ENCODE data around the gene FBN2.

- TF ChIP-seq CTCF (IDR thresholded peaks at IDR 0.05): no peak
- TF ChIP-seq POLR2A (IDR thresholded peaks at IDR 0.05): no peak
These were observed 279.7 kb downstream of the FBN2 start for GRCh38 chr5:128258372-128258771.
